ENCODE measurements around the gene RIN1.

GRCh38 chr11:66347425-66348276 lies 11.4 kb upstream of the RIN1 start, which contains the start of gene B4GAT1:
- TF ChIP-seq, protein P1, sequence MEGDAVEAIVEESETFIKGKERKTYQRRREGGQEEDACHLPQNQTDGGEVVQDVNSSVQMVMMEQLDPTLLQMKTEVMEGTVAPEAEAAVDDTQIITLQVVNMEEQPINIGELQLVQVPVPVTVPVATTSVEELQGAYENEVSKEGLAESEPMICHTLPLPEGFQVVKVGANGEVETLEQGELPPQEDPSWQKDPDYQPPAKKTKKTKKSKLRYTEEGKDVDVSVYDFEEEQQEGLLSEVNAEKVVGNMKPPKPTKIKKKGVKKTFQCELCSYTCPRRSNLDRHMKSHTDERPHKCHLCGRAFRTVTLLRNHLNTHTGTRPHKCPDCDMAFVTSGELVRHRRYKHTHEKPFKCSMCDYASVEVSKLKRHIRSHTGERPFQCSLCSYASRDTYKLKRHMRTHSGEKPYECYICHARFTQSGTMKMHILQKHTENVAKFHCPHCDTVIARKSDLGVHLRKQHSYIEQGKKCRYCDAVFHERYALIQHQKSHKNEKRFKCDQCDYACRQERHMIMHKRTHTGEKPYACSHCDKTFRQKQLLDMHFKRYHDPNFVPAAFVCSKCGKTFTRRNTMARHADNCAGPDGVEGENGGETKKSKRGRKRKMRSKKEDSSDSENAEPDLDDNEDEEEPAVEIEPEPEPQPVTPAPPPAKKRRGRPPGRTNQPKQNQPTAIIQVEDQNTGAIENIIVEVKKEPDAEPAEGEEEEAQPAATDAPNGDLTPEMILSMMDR (IDR thresholded peaks at IDR 0.05): no peak
- no peak for TF ChIP-seq POLR2A (IDR thresholded peaks at IDR 0.05)
